Measurements from ENCODE around the gene ERG28. TPM values are rescaled to one million over a fixed set of nuclear protein-coding genes. Genes with fewer than 3 reads are reported as not detected.

Gene ERG28
- total RNA-seq, 4 donors from 2014 or later, result 10.2 to 18.3 (median 15.3) TPM

- no peaks in the 10 kb centered on the region for H3K9me3 ChIP-seq
- TF ChIP-seq, protein P1, sequence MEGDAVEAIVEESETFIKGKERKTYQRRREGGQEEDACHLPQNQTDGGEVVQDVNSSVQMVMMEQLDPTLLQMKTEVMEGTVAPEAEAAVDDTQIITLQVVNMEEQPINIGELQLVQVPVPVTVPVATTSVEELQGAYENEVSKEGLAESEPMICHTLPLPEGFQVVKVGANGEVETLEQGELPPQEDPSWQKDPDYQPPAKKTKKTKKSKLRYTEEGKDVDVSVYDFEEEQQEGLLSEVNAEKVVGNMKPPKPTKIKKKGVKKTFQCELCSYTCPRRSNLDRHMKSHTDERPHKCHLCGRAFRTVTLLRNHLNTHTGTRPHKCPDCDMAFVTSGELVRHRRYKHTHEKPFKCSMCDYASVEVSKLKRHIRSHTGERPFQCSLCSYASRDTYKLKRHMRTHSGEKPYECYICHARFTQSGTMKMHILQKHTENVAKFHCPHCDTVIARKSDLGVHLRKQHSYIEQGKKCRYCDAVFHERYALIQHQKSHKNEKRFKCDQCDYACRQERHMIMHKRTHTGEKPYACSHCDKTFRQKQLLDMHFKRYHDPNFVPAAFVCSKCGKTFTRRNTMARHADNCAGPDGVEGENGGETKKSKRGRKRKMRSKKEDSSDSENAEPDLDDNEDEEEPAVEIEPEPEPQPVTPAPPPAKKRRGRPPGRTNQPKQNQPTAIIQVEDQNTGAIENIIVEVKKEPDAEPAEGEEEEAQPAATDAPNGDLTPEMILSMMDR (IDR thresholded peaks at IDR 0.05), result no peak
- TF ChIP-seq EP300 (IDR thresholded peaks at IDR 0.05) (no peak), POLR2AphosphoS5 (IDR thresholded peaks at IDR 0.05) (no peak), POLR2A (IDR thresholded peaks at IDR 0.05) (no peak)
- H3K27ac ChIP-seq, result no peak overlapping the region
- 68% methylated on average over 4 of the region's 4 CpGs for WGBS
- DNase-seq (ENCODE audit: low spot score in 2 of 2), result no peak
- H3K36me3 ChIP-seq, result no peaks in the 10 kb centered on the region
- H3K4me3 ChIP-seq, result no peak overlapping the region
- H3K27me3 ChIP-seq, result no peaks in the 10 kb centered on the region
- H3K4me1 ChIP-seq, result peaks cover 21% of the 10 kb centered on the region
Measured at GRCh38 chr14:75614179-75614578, 46.5 kb downstream of the ERG28 start.

DNA sequence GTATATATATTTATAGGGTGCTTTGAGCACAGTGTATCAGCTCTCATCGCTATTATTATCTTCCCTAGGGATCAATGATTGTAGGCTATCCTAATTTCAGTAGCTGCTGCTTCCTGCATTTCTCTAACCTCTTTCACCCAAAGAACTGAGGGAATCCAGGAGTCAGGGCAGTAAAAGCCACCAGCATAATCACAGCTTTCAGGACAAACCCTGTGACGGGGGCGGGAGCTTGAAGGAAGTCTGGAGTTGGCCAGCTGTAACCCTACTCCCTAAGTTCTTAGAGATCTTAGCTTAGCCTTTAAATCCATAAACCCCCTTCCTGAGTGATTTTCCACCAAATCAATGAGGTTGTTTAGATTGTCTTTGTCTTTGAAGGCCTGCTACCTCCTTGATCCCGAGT lies 48.5 kb downstream of the ERG28 start:
- Histone ChIP-seq H3K4me3 (no peak overlapping the region), H3K4me1 (peaks cover 21% of the 10 kb centered on the region), H3K36me3 (no peaks in the 10 kb centered on the region), H3K9me3 (no peaks in the 10 kb centered on the region), H3K27ac (no peak overlapping the region), H3K27me3 (no peaks in the 10 kb centered on the region)
- 84% methylated on average over 4 of the region's 4 CpGs for WGBS
- no peak for DNase-seq (ENCODE audit: low spot score in 2 of 2)
- TF ChIP-seq EP300 (IDR thresholded peaks at IDR 0.05) (no peak), POLR2A (IDR thresholded peaks at IDR 0.05) (no peak), POLR2AphosphoS5 (IDR thresholded peaks at IDR 0.05) (no peak)

- DNase-seq (ENCODE audit: low spot score in 2 of 2), result no peak
- WGBS, result 84% methylated on average over 4 of the region's 4 CpGs
- TF ChIP-seq POLR2AphosphoS5 (IDR thresholded peaks at IDR 0.05), result no peak
- no peak for TF ChIP-seq EP300 (IDR thresholded peaks at IDR 0.05)
- TF ChIP-seq, protein P1 (IDR thresholded peaks at IDR 0.05), result no peak
- no peak for TF ChIP-seq POLR2A (IDR thresholded peaks at IDR 0.05)
- no peaks in the 10 kb centered on the region for H3K36me3 ChIP-seq
- no peaks in the 10 kb centered on the region for H3K27me3 ChIP-seq
- peaks cover 16% of the 10 kb centered on the region for H3K4me1 ChIP-seq
- H3K9me3 ChIP-seq, result no peaks in the 10 kb centered on the region
- H3K27ac ChIP-seq, result peak overlapping the region; percentile 65
- H3K4me3 ChIP-seq, result no peak overlapping the region
Measured at GRCh38 chr14:75610834-75611233, 49.8 kb downstream of the ERG28 start.

DNA sequence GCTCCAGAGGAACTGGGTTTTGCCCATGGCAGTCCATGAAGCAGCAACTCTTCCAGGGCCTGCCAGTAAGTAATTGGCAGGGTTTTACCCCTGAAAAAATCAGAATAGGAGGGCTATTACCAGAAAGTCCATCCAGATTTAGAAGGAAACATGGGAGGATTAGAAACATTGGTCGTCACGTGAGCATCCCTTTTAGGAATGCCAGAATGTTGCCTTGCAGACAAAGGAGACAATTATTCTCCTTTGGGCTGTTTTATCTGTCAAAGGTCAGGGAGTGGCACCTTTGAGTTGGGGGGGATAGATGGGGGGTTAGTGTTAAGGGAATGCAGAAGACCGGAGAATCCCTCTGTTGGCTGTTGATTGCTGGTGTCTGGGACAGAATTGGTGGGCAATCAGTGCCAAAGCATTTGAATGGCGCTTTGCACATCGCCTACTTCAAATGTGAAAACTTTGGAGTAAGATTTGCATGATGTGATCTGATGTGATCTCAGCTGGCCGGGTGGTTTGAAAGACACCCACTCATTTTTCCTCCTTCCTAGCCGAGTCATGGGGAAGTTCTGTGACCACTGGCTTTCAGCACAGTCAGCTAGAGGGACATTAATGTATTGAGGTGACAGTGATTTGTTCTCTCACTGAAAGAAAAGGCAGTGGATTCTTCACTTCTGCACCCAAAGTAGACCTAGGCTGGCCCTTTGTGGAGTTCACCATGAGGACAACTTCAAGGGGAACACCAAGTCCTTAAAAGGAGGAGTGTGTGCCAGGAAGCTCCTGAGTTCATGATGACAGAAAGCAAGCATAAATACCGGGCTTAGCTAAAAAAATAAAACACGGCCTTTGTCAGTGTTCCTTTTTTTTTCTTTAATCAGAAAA lies 50.8 kb downstream of the ERG28 start:
- 72% methylated on average over 9 of the region's 9 CpGs for WGBS
- H3K27me3 ChIP-seq, result no peaks in the 10 kb centered on the region
- DNase-seq (ENCODE audit: low spot score in 2 of 2), result no peak
- H3K27ac ChIP-seq, result peak overlapping the region; percentile 65
- H3K9me3 ChIP-seq, result no peaks in the 10 kb centered on the region
- no peaks in the 10 kb centered on the region for H3K36me3 ChIP-seq
- TF ChIP-seq POLR2A (IDR thresholded peaks at IDR 0.05) (no peak), POLR2AphosphoS5 (IDR thresholded peaks at IDR 0.05) (no peak), EP300 (IDR thresholded peaks at IDR 0.05) (no peak)
- TF ChIP-seq, protein P1 (IDR thresholded peaks at IDR 0.05), result no peak
- peaks cover 16% of the 10 kb centered on the region for H3K4me1 ChIP-seq
- H3K4me3 ChIP-seq, result no peak overlapping the region

DNA sequence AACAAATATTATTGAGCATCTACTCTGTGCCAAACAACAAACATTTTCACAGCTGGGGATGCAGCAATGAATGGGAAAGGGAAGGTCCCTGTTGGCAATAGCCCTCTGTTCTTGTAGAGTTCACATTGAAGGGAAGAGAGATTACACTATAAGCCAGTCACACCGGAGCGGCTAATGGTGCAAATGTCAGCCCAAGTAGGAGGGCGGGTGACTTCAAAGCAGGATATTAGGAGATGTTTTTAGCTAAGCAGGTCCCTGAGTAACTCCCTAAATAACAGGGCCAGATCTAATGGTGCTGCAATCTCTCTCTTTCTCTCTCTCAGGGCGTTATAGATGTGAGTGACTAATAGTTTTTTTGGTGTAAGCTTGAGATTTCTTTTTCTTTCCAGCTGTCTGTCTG lies 51.6 kb downstream of the ERG28 start:
- Histone ChIP-seq H3K27ac (peak overlapping the region; percentile 65), H3K4me1 (peaks cover 16% of the 10 kb centered on the region)
- no peak for DNase-seq (ENCODE audit: low spot score in 2 of 2)

More for the DNA sequence above, 51.6 kb downstream of the ERG28 start:
- Histone ChIP-seq H3K9me3 (no peaks in the 10 kb centered on the region), H3K36me3 (no peaks in the 10 kb centered on the region), H3K27me3 (no peaks in the 10 kb centered on the region), H3K4me3 (no peak overlapping the region)
- 83% methylated on average over 4 of the region's 4 CpGs for WGBS
- TF ChIP-seq, protein P1 (IDR thresholded peaks at IDR 0.05), result no peak
- no peak for TF ChIP-seq POLR2AphosphoS5 (IDR thresholded peaks at IDR 0.05)
